Mucosa of descending colon (tissue), 3 donors: ENCODE measurements around the gene FBXO2. TPM values are rescaled to one million over a fixed set of nuclear protein-coding genes. Genes with fewer than 3 reads are reported as not detected.

Experiments
- ATAC-seq: fragments of 200-7000 bp; cut with Tn5 transposase; one replicate; pipeline ENCODE4 v1.9.1; 2020; ENCODE audit warnings: mild to moderate bottlenecking, moderate library complexity
- DNase-seq, 3 donors: peaks; one replicate each; pipeline ENCODE4 v3.0.0-alpha.2; 2020
- H3K36me3 ChIP-seq: fragments of 200-600 bp; one replicate; pipeline ENCODE4 v1.8.0; 2021; ENCODE audit warnings: low read depth, mild to moderate bottlenecking
- H3K4me1 ChIP-seq: fragments of 200-600 bp; one replicate; pipeline ENCODE4 v1.8.0; 2021; ENCODE audit warnings: low read depth, mild to moderate bottlenecking
- H3K4me3 ChIP-seq: fragments of 200-600 bp; one replicate; pipeline ENCODE4 v1.8.0; 2021; ENCODE audit warnings: mild to moderate bottlenecking
- H3K9me3 ChIP-seq: fragments of 200-600 bp; one replicate; pipeline ENCODE4 v1.8.0; 2021; ENCODE audit warnings: mild to moderate bottlenecking
- CTCF ChIP-seq: fragments of 200-600 bp; IDR thresholded peaks from one replicate; pipeline ENCODE4 v1.8.0; 2022; ENCODE audit warnings: antibody characterized with exemption, mild to moderate bottlenecking
- intact Hi-C, 2 donors: fragments of 100-400 bp; cut with DNase I in 1 of 2; cut with micrococcal nuclease in 1 of 2; formaldehyde crosslinking; loops; one replicate each; pipeline versions ENCODE4 v1.11.0 to v1.11.1; 2022; cut with DNase I, micrococcal nuclease
- long read RNA-seq, 2 donors: library from polyadenylated mRNA; unstranded; transcript quantifications; one replicate each; pipeline ENCODE4 v2.0.0, GENCODE V29; 2019 to 2021
- total RNA-seq, 3 donors: library from RNA; stranded (reverse); fragmentation: NEBNext Ultra II Directional in 2 of 3; extraction: Animal tissue kit (Norgen Biotek cat#: 25700) in 2 of 3; gene quantifications; one replicate each; pipeline versions ENCODE4 v1.2.1 to v1.2.4, GENCODE V29; 2021 to 2023
- donor health status: DM: no; HTN: no; CAD: no; lungs with moderate emphysema.
- donor health status: DM: no; HTN: no; CAD: no.
- donor health status: DM: no; HTN: yes; CAD: no.

Gene FBXO2
- 1 to 10 TPM in 1 of 3 donors, under 1 TPM in 2; 0.23 to 8.6 (median 0.63) TPM for total RNA-seq
- long read RNA-seq, donor 1, transcript FBXO2-201 (6 exons, 1,560 nt) = major isoform, 25 of 36 reads
- long read RNA-seq, donor 1, partial matches to known transcripts = 10 of 36 reads
- long read RNA-seq, donor 1, other reads (novel, unspliced or antisense) = 1 of 36 reads
- long read RNA-seq, donor 2, partial matches to known transcripts = 0 of 2 reads
- long read RNA-seq, donor 2, other reads (novel, unspliced or antisense) = 0 of 2 reads

- Histone ChIP-seq H3K36me3 (no peaks in the 10 kb centered on the region), H3K4me1 (peaks cover 17% of the 10 kb centered on the region), H3K9me3 (no peaks in the 10 kb centered on the region), H3K4me3 (peak within 1 kb of the TSS; percentile 24)
- ATAC-seq = peak; percentile 88
- intact Hi-C loops = loop anchor here in 1 of 2 donors (10.0 kb wide), 1 partner anchor 70 kb away; no protein-coding TSS in a partner anchor
- TF ChIP-seq CTCF = no peak
- peak; percentile 77 to 82 (median 79) for DNase-seq
Measured at GRCh38 chr1:11654137-11654938, at the start of gene FBXO2, which contains the start of gene FBXO44. TSS of gene FBXO2 (minus strand) at chr1:11654429. CDS start at chr1:11654340, 89 bp downstream. TSS of gene FBXO44 (plus strand) at chr1:11654877. CDS start at chr1:11655836, 959 bp downstream.

- Histone ChIP-seq H3K36me3 (no peaks in the 10 kb centered on the region), H3K4me3 (no peak overlapping the region), H3K9me3 (no peaks in the 10 kb centered on the region), H3K4me1 (no peaks in the 10 kb centered on the region)
- intact Hi-C loops = no loop called here
- no peak for DNase-seq
- no peak for ATAC-seq
- no peak for TF ChIP-seq CTCF
Measured at GRCh38 chr1:11703357-11704193, 49.3 kb upstream of the FBXO2 start.

- intact Hi-C loops = no loop called here
- Histone ChIP-seq H3K36me3 (no peaks in the 10 kb centered on the region), H3K9me3 (no peaks in the 10 kb centered on the region), H3K4me3 (no peak overlapping the region), H3K4me1 (no peaks in the 10 kb centered on the region)
- TF ChIP-seq CTCF = no peak
- DNase-seq (no peak), ATAC-seq (no peak)
Measured at GRCh38 chr1:11701981-11702803, 48.0 kb upstream of the FBXO2 start.

- Histone ChIP-seq H3K4me3 (no peak overlapping the region), H3K4me1 (no peaks in the 10 kb centered on the region), H3K36me3 (no peaks in the 10 kb centered on the region), H3K9me3 (no peaks in the 10 kb centered on the region)
- intact Hi-C loops = no loop called here
- DNase-seq (no peak), ATAC-seq (no peak)
- no peak for TF ChIP-seq CTCF
Measured at GRCh38 chr1:11701551-11701961, 47.3 kb upstream of the FBXO2 start.
